ENCODE data around the gene NINL.
"Not testable (repeated sequence)": the region's sequence is repeated elsewhere in the genome, so short reads cannot be mapped to it uniquely, and the experiment has no call there.

The NINL gene

DNA sequence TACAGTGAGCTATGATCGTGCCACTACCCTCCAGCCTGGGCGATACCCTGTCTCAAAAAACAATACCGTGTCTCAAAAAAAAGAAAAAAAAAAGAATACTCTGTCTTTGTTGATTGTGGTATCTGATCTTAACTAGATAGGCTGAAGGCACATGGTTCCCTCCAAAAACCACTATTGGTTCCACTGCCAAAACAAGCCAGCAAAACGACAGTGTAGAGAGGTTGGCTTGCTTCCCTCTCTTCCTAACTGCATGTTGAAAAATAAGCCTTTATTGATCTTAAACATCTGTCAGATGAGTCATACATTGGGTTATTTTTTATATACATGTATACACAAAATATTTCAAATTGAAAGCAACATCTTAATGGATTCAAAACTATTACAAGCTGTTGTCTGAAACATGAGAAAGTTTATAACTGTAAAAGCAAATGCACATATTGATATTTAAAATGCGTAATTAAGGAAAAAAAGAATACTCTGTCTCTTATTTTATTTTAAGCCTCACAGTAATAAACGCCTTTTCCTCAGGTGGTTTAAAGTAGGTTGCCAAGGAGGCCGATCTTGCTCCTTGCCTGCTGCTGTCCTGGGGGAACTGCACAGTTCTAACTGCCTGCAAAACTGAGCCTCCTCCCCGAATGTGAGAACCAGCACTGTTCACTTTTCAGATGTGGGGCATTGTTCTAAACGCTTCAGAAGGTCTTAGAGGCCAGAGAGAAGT, 7.0 kb upstream of the NINL start:
- no peak for DNase-seq

DNA sequence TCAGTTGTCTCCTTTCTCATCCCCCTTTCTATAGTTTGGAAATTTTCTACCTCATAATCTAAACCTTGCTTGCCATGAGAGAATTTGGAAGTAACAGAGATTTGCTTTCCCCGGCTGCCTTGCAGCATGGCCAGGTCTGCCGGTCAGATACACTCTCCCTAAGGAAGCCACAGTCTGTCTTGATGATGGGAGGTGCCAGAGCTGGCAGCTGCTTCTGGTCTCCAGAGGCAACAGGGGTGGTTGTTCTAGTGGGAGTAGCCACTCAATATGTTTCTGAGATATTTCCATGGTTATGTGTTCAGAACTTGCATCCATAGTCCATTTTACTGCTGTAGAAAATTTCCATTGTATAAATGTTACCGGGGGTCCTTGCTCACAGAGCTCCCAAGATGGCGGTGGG, 5.4 kb upstream of the NINL start:
- not testable (repeated sequence) for DNase-seq

- DNase-seq, result no peak
These were observed 3.2 kb upstream of the NINL start for GRCh38 chr20:25588491-25588890.

DNA sequence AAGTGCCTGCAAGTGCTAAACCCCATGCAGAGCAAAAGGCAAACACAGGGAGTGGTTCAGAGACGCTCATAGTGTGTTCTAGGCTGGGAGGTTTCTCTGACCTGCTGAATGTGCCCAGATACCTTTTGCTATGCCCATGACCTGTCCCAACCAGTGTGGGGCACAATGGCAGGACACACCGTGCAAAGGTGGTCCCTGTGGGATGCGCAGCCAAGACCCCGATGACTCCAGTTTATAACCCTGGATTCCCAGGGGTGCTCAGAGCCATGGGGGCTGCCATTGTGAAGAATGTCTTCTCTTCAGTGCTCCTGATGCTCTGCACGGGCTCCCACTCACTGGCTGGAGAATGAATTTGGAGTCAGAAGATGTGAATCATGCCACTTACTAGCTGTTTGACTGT, 2.2 kb upstream of the NINL start:
- no peak for DNase-seq

DNA sequence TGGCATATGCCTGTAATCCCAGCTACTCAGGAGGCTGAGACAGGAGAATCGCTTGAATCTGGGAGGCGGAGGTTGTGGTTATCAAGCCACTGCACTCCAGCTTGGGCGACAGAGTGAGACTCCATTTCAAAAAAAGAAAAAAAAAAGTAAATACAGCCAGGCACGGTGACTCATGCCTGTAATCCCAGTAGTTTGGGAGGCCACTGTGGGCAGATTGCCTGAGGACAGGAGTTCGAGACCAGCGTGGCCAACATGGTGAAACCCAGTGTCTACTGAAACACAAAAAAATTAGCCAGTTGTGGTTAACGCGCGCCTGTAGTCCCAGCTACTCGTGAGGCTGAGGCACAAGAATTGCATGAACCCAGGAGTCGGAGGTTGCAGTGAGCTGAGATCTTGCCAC, 1.5 kb upstream of the NINL start:
- peak; percentile 37 for DNase-seq

DNA sequence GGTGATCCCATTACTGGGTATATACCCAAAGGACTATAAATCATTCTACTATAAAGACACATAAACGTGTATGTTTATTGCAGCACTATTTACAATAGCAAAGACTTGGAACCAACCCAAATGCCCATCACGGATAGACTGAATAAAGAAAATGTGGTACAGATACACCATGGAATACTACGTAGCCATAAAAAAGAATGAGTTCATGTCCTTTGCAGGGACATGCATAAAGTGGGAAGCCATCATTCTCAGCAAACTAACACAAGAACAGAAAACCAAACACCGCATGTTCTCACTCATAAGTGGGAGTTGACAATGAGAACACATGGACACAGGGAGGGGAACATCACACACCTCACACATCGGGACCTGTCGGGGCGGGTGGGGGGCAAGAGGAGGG, 1.7 kb downstream of the NINL start:
- DNase-seq, result not testable (repeated sequence)

- no peak for DNase-seq
These were observed 4.6 kb downstream of the NINL start for GRCh38 chr20:25580711-25581110.

DNA sequence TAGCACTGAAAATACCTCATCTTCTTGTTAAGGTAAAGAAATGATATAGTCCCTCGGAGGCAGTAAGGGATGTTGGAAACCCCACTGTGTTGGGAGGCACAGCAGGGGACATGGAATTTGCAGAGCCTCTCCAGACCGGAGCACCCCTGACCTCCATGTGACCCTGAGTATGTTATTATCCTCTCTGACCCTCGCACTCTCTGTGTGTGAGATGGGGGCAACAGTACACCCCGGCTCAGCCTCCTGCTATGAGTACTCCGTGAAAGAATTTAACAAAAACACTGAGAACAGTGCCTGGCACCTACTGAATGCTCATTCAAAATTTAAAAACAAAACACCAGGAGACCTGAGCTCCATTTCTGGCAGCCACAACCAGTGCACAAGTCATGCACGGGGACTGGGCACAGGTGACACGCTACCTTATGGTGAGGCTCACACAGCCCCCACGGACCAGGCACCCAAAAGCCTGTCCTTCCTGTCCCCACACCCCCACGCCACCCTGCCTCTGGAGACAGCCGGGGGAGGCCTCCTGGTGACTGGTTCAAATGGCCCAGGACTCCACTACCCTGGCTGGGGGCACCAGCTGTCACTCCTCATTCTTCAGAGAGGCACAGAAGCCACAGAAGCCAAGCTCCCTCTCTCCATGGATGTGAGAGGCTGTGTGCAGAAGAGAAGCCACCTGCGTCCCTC, 6.1 kb downstream of the NINL start:
- DNase-seq, result no peak

GRCh38 chr20:25576783-25577530, 8.4 kb downstream of the NINL start:
- DNase-seq, result no peak

DNA sequence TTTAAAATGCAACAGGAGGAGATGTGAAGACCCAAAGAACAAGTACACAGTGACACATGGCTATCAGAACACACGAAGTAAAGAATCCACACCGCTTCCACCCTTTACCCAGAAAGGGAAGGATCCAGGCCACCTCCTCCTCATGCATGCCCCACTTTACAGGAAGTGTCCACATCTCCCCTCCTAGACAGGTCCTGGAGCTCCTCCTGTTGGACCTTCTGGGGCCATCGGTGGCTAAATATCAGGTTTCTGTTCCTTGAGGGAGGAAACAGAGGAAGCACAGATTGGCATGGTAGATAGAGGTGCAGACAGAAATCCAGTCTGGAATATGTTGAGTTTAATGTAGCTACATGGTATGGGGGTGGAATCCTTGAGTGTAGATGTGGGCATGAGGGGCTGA, 10.9 kb downstream of the NINL start:
- peak; percentile 42 for DNase-seq

DNA sequence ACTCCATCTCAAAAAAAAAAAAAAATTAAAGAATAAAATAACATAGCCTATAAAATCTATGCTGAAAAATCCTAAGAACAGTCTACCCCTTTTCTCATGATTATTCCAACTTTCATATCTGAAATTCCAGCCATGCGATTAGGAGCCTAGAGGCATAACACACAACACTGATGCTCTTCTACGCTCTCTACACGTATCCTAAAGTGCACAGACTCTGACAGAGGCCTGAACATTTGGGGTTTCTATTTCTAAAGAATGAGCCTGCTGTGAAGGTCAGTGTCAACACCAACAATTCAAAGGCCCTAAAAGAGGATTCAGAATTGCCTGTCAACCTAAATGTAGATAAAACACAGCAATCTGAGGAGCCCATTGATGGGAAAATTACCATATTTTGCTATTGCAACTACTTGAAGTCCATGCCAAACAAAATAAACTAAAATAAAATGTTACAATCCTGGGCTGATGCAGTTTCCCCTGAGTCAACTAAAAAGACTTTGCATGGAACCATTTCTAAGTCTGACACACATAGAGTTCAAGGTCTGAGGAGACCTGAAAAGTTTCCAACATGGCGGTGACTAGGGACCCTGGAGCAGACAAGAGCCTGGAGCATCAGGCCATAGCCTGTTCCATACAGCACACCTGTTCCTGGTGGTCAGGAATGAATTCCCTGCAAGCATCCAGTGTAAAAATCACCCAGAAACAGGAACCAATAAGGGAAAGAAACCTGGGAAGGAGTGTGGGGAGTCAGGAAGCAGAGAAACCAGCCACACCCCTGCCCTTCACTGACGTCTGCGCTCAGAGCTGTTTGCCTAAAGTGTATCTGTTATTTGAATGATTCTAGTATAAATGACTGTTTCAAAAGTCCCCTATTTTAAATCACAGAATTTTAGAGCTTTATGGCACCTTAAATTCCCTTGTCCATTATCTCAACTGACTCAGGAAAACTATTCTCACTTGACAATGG, 11.8 kb downstream of the NINL start:
- DNase-seq, result peak; percentile 31

DNA sequence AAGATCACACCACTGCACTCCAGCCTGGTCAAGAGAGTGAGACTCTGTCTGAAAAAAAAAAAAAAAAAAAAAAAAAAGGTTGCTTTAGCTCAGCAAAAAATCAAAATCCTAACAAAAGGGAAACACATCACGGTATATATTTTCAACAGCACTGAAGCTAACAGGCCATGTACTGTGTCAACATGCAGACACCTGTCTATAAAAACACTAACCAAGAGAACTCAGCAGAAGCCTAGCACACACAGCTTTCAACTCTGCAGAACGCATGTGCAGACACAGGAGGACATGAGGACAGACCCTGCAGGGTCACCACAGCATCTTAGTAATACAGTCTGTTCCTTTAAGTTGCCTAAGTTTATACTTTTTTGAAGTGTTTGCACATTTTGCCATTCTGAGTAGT, 13.5 kb downstream of the NINL start:
- DNase-seq, result no peak

- DNase-seq, result no peak
These were observed 14.1 kb downstream of the NINL start for GRCh38 chr20:25571240-25571639.

DNA sequence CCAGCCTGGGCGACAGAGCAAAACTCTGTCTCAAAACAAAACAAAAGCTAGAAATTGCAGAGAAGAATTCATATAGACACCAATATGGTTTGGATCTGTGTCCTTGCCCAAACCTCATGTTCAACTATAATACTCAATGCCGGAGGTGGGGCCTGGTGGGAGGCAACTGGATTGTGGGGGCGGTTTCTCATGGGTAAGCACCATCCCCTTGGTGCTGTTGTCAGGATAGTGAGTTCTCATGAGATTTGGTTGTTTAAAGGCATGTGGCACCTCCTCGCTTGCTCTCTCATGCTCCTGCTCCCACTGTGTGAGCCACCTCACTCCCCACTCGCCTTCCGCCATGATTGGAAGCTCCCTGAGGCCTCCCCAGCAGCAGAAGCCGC, 15.2 kb downstream of the NINL start:
- DNase-seq, result no peak

DNA sequence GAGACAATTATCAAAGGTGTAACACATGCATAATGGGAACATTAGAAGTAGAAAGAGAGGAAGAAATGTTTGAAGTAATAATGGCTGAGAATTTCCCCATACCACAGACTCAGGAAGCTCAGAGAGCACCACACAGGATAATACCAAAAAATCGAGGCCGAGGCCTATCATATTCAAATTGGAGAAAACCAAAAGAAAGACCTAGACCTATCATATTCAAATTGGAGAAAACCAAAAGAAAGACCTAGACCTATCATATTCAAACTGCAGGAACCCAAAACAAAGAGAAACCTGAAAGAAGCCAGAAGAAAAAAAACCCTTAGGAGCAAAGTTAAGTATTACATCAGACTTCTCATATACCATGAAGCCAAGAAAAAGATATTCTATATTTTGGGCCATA, 18.0 kb downstream of the NINL start:
- DNase-seq, result no peak

- DNase-seq, result no peak
These were observed 18.5 kb downstream of the NINL start for GRCh38 chr20:25566821-25567220.

GRCh38 chr20:25565578-25566157, 19.7 kb downstream of the NINL start:
- no peak for DNase-seq

DNA sequence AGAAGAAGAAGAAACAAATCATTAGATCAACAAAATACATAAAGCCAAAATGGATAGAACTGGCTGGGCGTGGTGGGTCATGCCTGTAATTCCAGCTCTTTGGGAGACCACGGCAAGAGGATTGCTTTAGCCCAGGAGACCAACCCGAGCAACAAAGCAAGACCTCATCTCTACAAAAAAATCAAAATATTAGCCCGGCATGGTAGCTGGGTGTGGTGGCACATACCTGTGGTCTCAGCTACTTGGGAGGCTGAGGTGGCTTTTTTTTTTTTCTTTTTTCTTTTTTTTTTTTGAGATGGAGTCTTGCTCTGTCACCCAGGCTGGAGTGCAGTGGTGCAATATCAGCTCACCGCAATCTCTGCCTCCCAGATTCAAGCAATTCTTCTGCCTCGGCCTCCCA, 21.5 kb downstream of the NINL start:
- no peak for DNase-seq

- DNase-seq, result no peak
These were observed 22.0 kb downstream of the NINL start for GRCh38 chr20:25563362-25563761.

- not testable (repeated sequence) for DNase-seq
These were observed 23.6 kb downstream of the NINL start for GRCh38 chr20:25561771-25562170.

GRCh38 chr20:25553819-25554296, 31.5 kb downstream of the NINL start:
- DNase-seq, result peak; percentile 57

- no peak for DNase-seq
These were observed 32.4 kb downstream of the NINL start for GRCh38 chr20:25552977-25553376.

Measured in EL (cell line).